ENCODE measurements around the gene KLF16. TPM values are rescaled to one million over a fixed set of nuclear protein-coding genes. Genes with fewer than 3 reads are reported as not detected.

Gene KLF16
- total and polyA plus RNA-seq, 2 experiments from 2014 or later, result 6.4 to 16.0 TPM

GRCh38 chr19:1844513-1845124 is 18.8 kb downstream of the KLF16 start:
- Histone ChIP-seq H3K27me3 (no peaks in the 10 kb centered on the region), H3K4me3 (no peak overlapping the region), H3K4me1 (ENCODE audit: insufficient read depth) (peaks cover 10% of the 10 kb centered on the region), H3K27ac (no peak overlapping the region), H3K36me3 (replicated peaks; ENCODE audit: insufficient read depth, low read depth) (no peaks in the 10 kb centered on the region), H2AFZ (no peak overlapping the region), H3K79me2 (peaks cover 84% of the 10 kb centered on the region), H3K4me2 (no peak overlapping the region), H3K9me2 (replicated peaks; ENCODE audit: insufficient read depth) (no peaks in the 10 kb centered on the region), H4K20me1 (ENCODE audit: insufficient read depth, poor library complexity, severe bottlenecking) (peaks cover 81% of the 10 kb centered on the region), H3K9me3 (ENCODE audit: low read depth) (no peaks in the 10 kb centered on the region)
- no peak for DNase-seq (ENCODE audit: low spot score)
- TF ChIP-seq EZH2phosphoT487 (IDR thresholded peaks at IDR 0.05; ENCODE audit: low read depth, severe bottlenecking, unreplicated experiment), result no peak
- no peak for TF ChIP-seq EZH2 (IDR thresholded peaks at IDR 0.05; ENCODE audit: borderline replicate concordance)
- no peak for TF ChIP-seq CTCF (IDR thresholded peaks at IDR 0.05; ENCODE audit: poor library complexity)
- 93% methylated on average over 18 of the region's 19 CpGs for WGBS (ENCODE audit: low lambda C conversion rate, missing lambda C conversion rate)

- Histone ChIP-seq H4K20me1 (ENCODE audit: insufficient read depth, poor library complexity, severe bottlenecking) (peaks cover 88% of the 10 kb centered on the region), H3K9me3 (ENCODE audit: low read depth) (no peaks in the 10 kb centered on the region), H3K9me2 (replicated peaks; ENCODE audit: insufficient read depth) (no peaks in the 10 kb centered on the region), H3K4me1 (ENCODE audit: insufficient read depth) (peaks cover 10% of the 10 kb centered on the region), H3K4me3 (no peak overlapping the region), H3K27me3 (no peaks in the 10 kb centered on the region), H3K4me2 (no peak overlapping the region), H3K79me2 (peaks cover 90% of the 10 kb centered on the region), H3K36me3 (replicated peaks; ENCODE audit: insufficient read depth, low read depth) (no peaks in the 10 kb centered on the region), H3K27ac (no peak overlapping the region), H2AFZ (no peak overlapping the region)
- TF ChIP-seq EZH2 (IDR thresholded peaks at IDR 0.05; ENCODE audit: borderline replicate concordance) (no peak), EZH2phosphoT487 (IDR thresholded peaks at IDR 0.05; ENCODE audit: low read depth, severe bottlenecking, unreplicated experiment) (no peak), CTCF (IDR thresholded peaks at IDR 0.05; ENCODE audit: poor library complexity) (no peak)
- WGBS (ENCODE audit: low lambda C conversion rate, missing lambda C conversion rate), result 89% methylated on average over 25 of the region's 25 CpGs
- DNase-seq (ENCODE audit: low spot score), result no peak
These were observed 19.6 kb downstream of the KLF16 start for GRCh38 chr19:1843646-1844394.

GRCh38 chr19:1843116-1843515 is 20.3 kb downstream of the KLF16 start:
- TF ChIP-seq EZH2phosphoT487 (IDR thresholded peaks at IDR 0.05; ENCODE audit: low read depth, severe bottlenecking, unreplicated experiment), result no peak
- TF ChIP-seq EZH2 (IDR thresholded peaks at IDR 0.05; ENCODE audit: borderline replicate concordance), result no peak
- no peak for TF ChIP-seq CTCF (IDR thresholded peaks at IDR 0.05; ENCODE audit: poor library complexity)
- Histone ChIP-seq H4K20me1 (ENCODE audit: insufficient read depth, poor library complexity, severe bottlenecking) (peaks cover 90% of the 10 kb centered on the region), H3K36me3 (replicated peaks; ENCODE audit: insufficient read depth, low read depth) (no peaks in the 10 kb centered on the region)

More at GRCh38 chr19:1843116-1843515, 20.3 kb downstream of the KLF16 start:
- Histone ChIP-seq H3K79me2 (peaks cover 97% of the 10 kb centered on the region), H3K4me2 (no peak overlapping the region), H3K4me3 (no peak overlapping the region), H3K27ac (no peak overlapping the region), H3K9me2 (replicated peaks; ENCODE audit: insufficient read depth) (no peaks in the 10 kb centered on the region), H2AFZ (no peak overlapping the region), H3K4me1 (ENCODE audit: insufficient read depth) (peaks cover 10% of the 10 kb centered on the region), H3K9me3 (ENCODE audit: low read depth) (no peaks in the 10 kb centered on the region), H3K27me3 (no peaks in the 10 kb centered on the region)
- DNase-seq (ENCODE audit: low spot score), result no peak
- 95% methylated on average over 10 of the region's 22 CpGs for WGBS (ENCODE audit: low lambda C conversion rate, missing lambda C conversion rate)

Data from hepatocyte (in vitro differentiated cells).